ENCODE measurements around the gene CCL26. TPM values are rescaled to one million over a fixed set of nuclear protein-coding genes. Genes with fewer than 3 reads are reported as not detected.

The CCL26 gene
- total and polyA plus RNA-seq, 10 of the 15 experiments (the other 5 are each of a cell fraction or from before 2014, with no cell fraction given): not detected

- H2AFZ ChIP-seq (ENCODE audit: control insufficient read depth, low read depth, low read length): no peak overlapping the region
- no peaks in the 10 kb centered on the region for H3K79me2 ChIP-seq (ENCODE audit: control insufficient read depth, insufficient read depth, low read length)
- BruUV-seq (replicated peaks): no TSS peak
- FAIRE-seq (no peak), ATAC-seq (no peak), DNase-seq (ENCODE audit: low read depth, low spot score) (no peak)
- no peak overlapping the region for H3K4me3 ChIP-seq
- 25% methylated on average over 3 of the region's 5 CpGs for WGBS (ENCODE audit: insufficient coverage, insufficient replicate concordance, low lambda C conversion rate, missing lambda C conversion rate)
- no peaks in the 10 kb centered on the region for H3K9me3 ChIP-seq (replicated peaks; ENCODE audit: control insufficient read depth, insufficient read depth, low read length)
- ChIA-PET CTCF (no interaction called here), POLR2A (no interaction called here), RAD21 (ENCODE audit: unreplicated experiment) (no interaction called here), SMC1A (ENCODE audit: uncharacterized antibody, unreplicated experiment) (no interaction called here)
- in situ Hi-C loops (cut with MboI) (no loop called here), intact Hi-C loops (cut with micrococcal nuclease; ENCODE audit: unreplicated experiment) (no loop called here)
- no peak overlapping the region for H3K27ac ChIP-seq (ENCODE audit: control insufficient read depth, insufficient read depth)
- H4K20me1 ChIP-seq (ENCODE audit: control insufficient read depth, insufficient read depth): no peaks in the 10 kb centered on the region
- H3K36me3 ChIP-seq (ENCODE audit: control insufficient read depth in 2 of 2, insufficient read depth in 2 of 2, low read length in 1 of 2): no peaks in the 10 kb centered on the region
- H3K9ac ChIP-seq (ENCODE audit: control insufficient read depth, insufficient read depth, low read length): no peak overlapping the region
- no peak overlapping the region for H3K4me2 ChIP-seq (ENCODE audit: control insufficient read depth, insufficient read depth)
- TF ChIP-seq YBX1 (IDR thresholded peaks at IDR 0.05) (no peak), NR2C2 (IDR thresholded peaks at IDR 0.05; ENCODE audit: borderline replicate concordance, control insufficient read depth, insufficient read length, low read depth) (no peak), MTA2 (IDR thresholded peaks at IDR 0.05; ENCODE audit: low read depth) (no peak), SRF (IDR thresholded peaks at IDR 0.05; ENCODE audit: low read depth in 2 of 2, low read length in 2 of 2) (no peak), SMARCA5 (IDR thresholded peaks at IDR 0.05) (no peak), MXI1 (IDR thresholded peaks at IDR 0.05; ENCODE audit: low read depth, low read length) (no peak), CREB1 (IDR thresholded peaks at IDR 0.05; ENCODE audit: low read depth) (no peak), USF1 (IDR thresholded peaks at IDR 0.05; ENCODE audit: borderline replicate concordance, extremely low read length, insufficient read depth, low read depth, low read length) (no peak), SKIL (IDR thresholded peaks at IDR 0.05; ENCODE audit: low read depth, poor library complexity, severe bottlenecking) (no peak), HDAC2 (IDR thresholded peaks at IDR 0.05) (no peak)
- no peaks in the 10 kb centered on the region for H3K4me1 ChIP-seq (ENCODE audit: control insufficient read depth, insufficient read depth, low read length)
- no peaks in the 10 kb centered on the region; a peak in 1 of 4 replicates for H3K27me3 ChIP-seq (replicated peaks in 1 of 2; ENCODE audit: control insufficient read depth in 2 of 2, insufficient read depth in 2 of 2, low read length in 1 of 2)
Observed at GRCh38 chr7:75818472-75818871, 46.5 kb upstream of the CCL26 start.

All from GM12878 (cell line).